H1 (cell line): ENCODE data around the gene TADA2B. TPM values are rescaled to one million over a fixed set of nuclear protein-coding genes. Genes with fewer than 3 reads are reported as not detected.

Experiments
- CHD7 ChIP-seq: fragments of 300-600 bp; sonication (generic); IDR thresholded peaks from 2 replicates; pipeline ENCODE4 v1.7.1; 2012; ENCODE audit warnings: low read length, moderate library complexity, mild to moderate bottlenecking, inconsistent platforms; ENCODE audit not compliant: insufficient replicate concordance
- CTCF ChIP-seq, 3 experiments: IDR thresholded peaks; 1 replicate in 2 of 3; 2 replicates in 1 of 3; pipeline versions ENCODE4 v1.5.1 to v1.6.1; 2011; ENCODE audit warnings: low read length in 3 of 3, mild to moderate bottlenecking in 3 of 3, inconsistent platforms in 2 of 3, low read depth in 1 of 3, moderate library complexity in 1 of 3; ENCODE audit not compliant: insufficient read depth in 1 of 3; ENCODE audit errors: control extremely low read depth in 1 of 3
- EGR1 ChIP-seq: IDR thresholded peaks from 2 replicates; pipeline ENCODE4 v1.6.1; 2011; ENCODE audit warnings: low read depth, low read length, borderline replicate concordance
- JUND ChIP-seq: IDR thresholded peaks from 2 replicates; pipeline ENCODE4 v1.6.1; 2011; ENCODE audit warnings: mild to moderate bottlenecking, improper control_type of control experiment, low read length
- SP4 ChIP-seq: IDR thresholded peaks from 2 replicates; pipeline ENCODE4 v1.6.1; 2012; ENCODE audit warnings: low read length, inconsistent platforms
- SUZ12 ChIP-seq: fragments of 200-600 bp; sonication (generic); IDR thresholded peaks from 2 replicates; pipeline ENCODE4 v1.6.1; 2012; ENCODE audit warnings: mild to moderate bottlenecking, inconsistent platforms, low read length, moderate library complexity, mixed read lengths
- polyA plus RNA-seq, 7 experiments: library from polyadenylated mRNA; depleted of rRNA in 3 of 7; stranded (reverse) in 5 of 7; unstranded in 2 of 7; fragments of >200 nt in 5 of 7; fragments of 200-250 nt in 2 of 7; gene quantifications; 1 replicate in 5 of 7; 2 replicates in 1 of 7; 4 replicates in 1 of 7; pipeline versions ENCODE4 v1.2.1 to v1.2.3, GENCODE V29; 2011 to 2013; ENCODE audit warnings: missing spikeins in 2 of 7, mixed read lengths in 2 of 7
- total RNA-seq: library from RNA; stranded (reverse); fragmentation: NEBNext Ultra II Directional; extraction: Animal tissue kit (Norgen Biotek cat#: 25700); gene quantifications from 2 replicates; pipeline ENCODE4 v1.2.1, GENCODE V29; 2021

Gene TADA2B
- total and polyA plus RNA-seq, 2 of the 8 experiments (the other 6 are each of a cell fraction or from before 2014, with no cell fraction given): 5.7 to 12.1 TPM

DNA sequence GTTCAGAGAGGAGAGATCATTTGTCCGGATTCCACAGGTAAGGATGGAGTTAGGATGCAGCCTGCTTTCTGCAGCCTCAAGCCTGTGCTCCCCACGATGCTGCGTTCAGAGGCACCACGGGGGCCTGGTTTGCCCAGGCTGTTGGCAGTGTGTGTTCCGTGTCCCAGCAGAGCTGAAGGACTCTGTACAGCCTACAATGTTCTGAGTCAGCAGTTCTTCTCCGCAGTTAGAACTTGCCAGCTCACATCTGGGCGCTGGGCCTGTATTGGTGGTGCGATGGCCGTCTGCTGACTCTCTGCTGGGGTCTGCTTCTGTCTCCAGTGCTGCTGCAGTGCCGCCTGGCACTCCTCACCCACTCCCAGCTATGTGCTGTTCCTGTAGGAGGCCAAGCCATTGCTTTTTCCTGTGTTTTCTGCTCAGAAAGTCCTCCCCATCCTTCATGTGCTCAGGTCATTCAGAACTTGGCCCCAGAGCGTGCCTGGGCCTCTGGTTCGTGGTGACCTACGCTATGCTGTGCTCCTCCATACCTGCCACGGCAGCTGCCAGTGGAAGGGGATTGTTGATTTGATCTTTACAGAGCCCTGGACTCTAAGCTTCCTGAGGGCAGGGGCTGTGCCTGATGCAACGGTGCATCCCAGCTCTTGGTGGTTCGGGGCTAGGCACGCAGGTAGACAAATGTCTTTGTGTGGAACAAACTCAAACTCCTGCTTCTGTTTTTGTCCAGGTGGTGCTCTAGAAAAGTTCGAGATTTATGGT lies 42.6 kb upstream of the TADA2B start (continued):
- TF ChIP-seq CHD7: no peak
- no peak for TF ChIP-seq SP4
- no peak for TF ChIP-seq JUND
- no peak for TF ChIP-seq EGR1
- TF ChIP-seq CTCF (IDR thresholded peaks at IDR 0.05; ENCODE audit: control extremely low read depth in 1 of 3, insufficient read depth in 1 of 3, low read depth in 1 of 3, low read length in 3 of 3): no peak
- no peak for TF ChIP-seq SUZ12
